Raji (cell line): Measurements from ENCODE around the gene ACKR2.

Experiments used
- POLR2A ChIP-seq: IDR thresholded peaks from 2 replicates; pipeline ENCODE4 v1.6.1; 2011; ENCODE audit warnings: low read depth, low read length, control low read depth; ENCODE audit not compliant: insufficient read depth

ACKR2 gene

GRCh38 chr3:42814914-42815507 lies 5.8 kb downstream of the ACKR2 start:
- no peak for TF ChIP-seq POLR2A

- no peak for TF ChIP-seq POLR2A
These were observed 6.6 kb downstream of the ACKR2 start for GRCh38 chr3:42815826-42816225.

- TF ChIP-seq POLR2A = no peak
These were observed 10.2 kb downstream of the ACKR2 start for GRCh38 chr3:42819351-42819965.

GRCh38 chr3:42820746-42821051 lies 11.5 kb downstream of the ACKR2 start:
- no peak for TF ChIP-seq POLR2A

GRCh38 chr3:42822828-42823227 lies 13.6 kb downstream of the ACKR2 start:
- TF ChIP-seq POLR2A = no peak

GRCh38 chr3:42823351-42823750 lies 14.1 kb downstream of the ACKR2 start:
- no peak for TF ChIP-seq POLR2A

- no peak for TF ChIP-seq POLR2A
These were observed 16.9 kb downstream of the ACKR2 start for GRCh38 chr3:42826141-42826540.

GRCh38 chr3:42827023-42827422 lies 17.8 kb downstream of the ACKR2 start:
- no peak for TF ChIP-seq POLR2A

GRCh38 chr3:42827654-42828053 lies 18.4 kb downstream of the ACKR2 start:
- TF ChIP-seq POLR2A = no peak

GRCh38 chr3:42829083-42829627 lies 19.9 kb downstream of the ACKR2 start:
- TF ChIP-seq POLR2A = no peak

GRCh38 chr3:42829628-42830436 lies 20.6 kb downstream of the ACKR2 start:
- TF ChIP-seq POLR2A = no peak

GRCh38 chr3:42830437-42831320 lies 21.4 kb downstream of the ACKR2 start:
- no peak for TF ChIP-seq POLR2A

- no peak for TF ChIP-seq POLR2A
These were observed 22.1 kb downstream of the ACKR2 start for GRCh38 chr3:42831321-42831713.

- no peak for TF ChIP-seq POLR2A
These were observed 27.2 kb downstream of the ACKR2 start for GRCh38 chr3:42836150-42837123.
